Measurements from ENCODE around the gene NXPH1. TPM values are rescaled to one million over a fixed set of nuclear protein-coding genes. Genes with fewer than 3 reads are reported as not detected.

NXPH1 gene
- not detected in 2 replicates for total RNA-seq

GRCh38 chr7:8433477-8434289 lies at the start of gene NXPH1:
Gene NXPH1, plus strand, starts transcription at chr7:8433609.

Other genes with a start within 250 kb of the NXPH1 start
- gene ICA1, start 171.4 kb upstream of the NXPH1 start, total RNA-seq, result 1.5 and 3.1 TPM in 2 replicates